Measurements from ENCODE around the gene PATJ. TPM values are rescaled to one million over a fixed set of nuclear protein-coding genes. Genes with fewer than 3 reads are reported as not detected.
A peak's percentile ranks its signal among the peaks of the same experiment; 100 is the strongest.
"Not testable (repeated sequence)": the region's sequence is repeated elsewhere in the genome, so short reads cannot be mapped to it uniquely, and the experiment has no call there.

PATJ gene
- total RNA-seq (5.1 TPM), polyA plus RNA-seq (ENCODE audit: insufficient read depth in 1 of 8, insufficient read length in 8 of 8, low replicate concordance in 1 of 8) (1 to 10 TPM; 2.8 to 4.6 (median 3.4) TPM)
- long read RNA-seq, donor 1, result 0 reads
- long read RNA-seq, donor 2, result 0 reads
- long read RNA-seq, donor 3, result 0 reads
- long read RNA-seq, donor 4, result 0 reads
- long read RNA-seq, donor 5, result 0 reads
- long read RNA-seq, donor 6, result 0 reads
- long read RNA-seq, donor 7, partial matches to known transcripts, result 23 of 23 reads
- long read RNA-seq, donor 7, other reads (novel, unspliced or antisense), result 0 of 23 reads
- long read RNA-seq, donor 8, result 0 reads
- long read RNA-seq, donor 9, result 0 reads
- long read RNA-seq, donor 10, result 0 reads
- long read RNA-seq, donor 11, result 0 reads

- WGBS (ENCODE audit: insufficient coverage), result 1% methylated on average over 43 of the region's 54 CpGs
- peak; percentile 65 for DNase-seq
- no peaks in the 10 kb centered on the region for H3K36me3 ChIP-seq (ENCODE audit: control insufficient read depth, insufficient read depth, low read length)
Measured at GRCh38 chr1:61741711-61742619, at the start of gene PATJ. Gene PATJ (plus strand): TSS chr1:61742480. CDS start chr1:61762893, 20,413 bp downstream.

GRCh38 chr1:61699911-61700851 lies 42.1 kb upstream of the PATJ start:
- H3K4me3 ChIP-seq (ENCODE audit: low read length), result no peak overlapping the region
- peak; percentile 52 for DNase-seq
- H3K27me3 ChIP-seq (ENCODE audit: control insufficient read depth, insufficient read depth, low read length), result no peaks in the 10 kb centered on the region
- H3K27ac ChIP-seq (ENCODE audit: low read length), result no peak overlapping the region
- no peaks in the 10 kb centered on the region for H3K9me3 ChIP-seq (replicated peaks; ENCODE audit: control insufficient read depth, low read depth, low read length)
- WGBS (ENCODE audit: insufficient coverage), result no CpG with 5 or more reads among the region's 3 CpGs
- no peaks in the 10 kb centered on the region for H3K4me1 ChIP-seq (ENCODE audit: control insufficient read depth, insufficient read depth, low read length)
- peaks cover 25% of the 10 kb centered on the region for H3K36me3 ChIP-seq (ENCODE audit: control insufficient read depth, insufficient read depth, low read length)

More at GRCh38 chr1:61741711-61742619, at the start of gene PATJ:
- peak within 1 kb of the TSS; percentile 97 for H3K27ac ChIP-seq (ENCODE audit: low read length)
- H3K4me3 ChIP-seq (ENCODE audit: low read length), result peak within 1 kb of the TSS; percentile 80
- H3K27me3 ChIP-seq (ENCODE audit: control insufficient read depth, insufficient read depth, low read length), result peaks cover 4% of the 10 kb centered on the region
- H3K9me3 ChIP-seq (replicated peaks; ENCODE audit: control insufficient read depth, low read depth, low read length), result no peaks in the 10 kb centered on the region
- peaks cover 11% of the 10 kb centered on the region for H3K4me1 ChIP-seq (ENCODE audit: control insufficient read depth, insufficient read depth, low read length)

- Histone ChIP-seq H3K9me3 (replicated peaks; ENCODE audit: control insufficient read depth, low read depth, low read length) (no peaks in the 10 kb centered on the region), H3K27me3 (ENCODE audit: control insufficient read depth, insufficient read depth, low read length) (no peaks in the 10 kb centered on the region), H3K4me3 (ENCODE audit: low read length) (no peak overlapping the region), H3K27ac (ENCODE audit: low read length) (no peak overlapping the region), H3K36me3 (ENCODE audit: control insufficient read depth, insufficient read depth, low read length) (peaks cover 25% of the 10 kb centered on the region), H3K4me1 (ENCODE audit: control insufficient read depth, insufficient read depth, low read length) (no peaks in the 10 kb centered on the region)
- WGBS (ENCODE audit: insufficient coverage), result no CpG with 5 or more reads among the region's 7 CpGs
- no peak for DNase-seq
Measured at GRCh38 chr1:61708953-61709907, 33.0 kb upstream of the PATJ start.

- peaks cover 25% of the 10 kb centered on the region for H3K36me3 ChIP-seq (ENCODE audit: control insufficient read depth, insufficient read depth, low read length)
Measured at GRCh38 chr1:61709908-61710289, 32.4 kb upstream of the PATJ start.

DNA sequence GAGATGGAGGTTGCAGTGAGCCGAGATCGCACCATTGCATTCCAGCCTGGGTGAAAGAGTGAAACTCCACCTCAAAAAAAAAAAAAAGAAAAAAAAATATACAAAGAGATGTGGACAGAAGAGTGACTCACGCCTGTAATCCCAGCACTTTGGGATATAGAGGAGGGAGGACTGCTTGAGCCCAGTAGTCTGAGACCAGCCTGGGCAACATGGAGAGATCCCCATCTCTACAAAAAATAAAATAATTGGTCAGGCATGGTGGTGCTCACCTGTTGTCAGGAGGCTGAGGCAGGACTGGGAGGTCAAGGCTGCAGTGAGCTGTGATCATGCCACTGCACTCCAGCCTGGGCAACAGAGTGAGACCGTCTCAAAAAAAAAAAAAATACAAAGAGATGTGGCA lies 31.0 kb upstream of the PATJ start:
- H3K36me3 ChIP-seq (ENCODE audit: control insufficient read depth, insufficient read depth, low read length), result peaks cover 18% of the 10 kb centered on the region
- not testable (repeated sequence) for DNase-seq; H3K4me3 ChIP-seq (ENCODE audit: low read length); H3K27ac ChIP-seq (ENCODE audit: low read length); H3K27me3 ChIP-seq (ENCODE audit: control insufficient read depth, insufficient read depth, low read length); H3K9me3 ChIP-seq (replicated peaks; ENCODE audit: control insufficient read depth, low read depth, low read length); H3K4me1 ChIP-seq (ENCODE audit: control insufficient read depth, insufficient read depth, low read length)
- no CpG with 5 or more reads among the region's 4 CpGs for WGBS (ENCODE audit: insufficient coverage)

More at GRCh38 chr1:61709908-61710289, 32.4 kb upstream of the PATJ start:
- Histone ChIP-seq H3K27ac (ENCODE audit: low read length) (no peak overlapping the region), H3K9me3 (replicated peaks; ENCODE audit: control insufficient read depth, low read depth, low read length) (no peaks in the 10 kb centered on the region), H3K27me3 (ENCODE audit: control insufficient read depth, insufficient read depth, low read length) (no peaks in the 10 kb centered on the region), H3K4me3 (ENCODE audit: low read length) (no peak overlapping the region), H3K4me1 (ENCODE audit: control insufficient read depth, insufficient read depth, low read length) (no peaks in the 10 kb centered on the region)
- 100% methylated on average over 1 of the region's 2 CpGs for WGBS (ENCODE audit: insufficient coverage)
- no peak for DNase-seq

GRCh38 chr1:61711969-61712368 lies 30.3 kb upstream of the PATJ start:
- no peak overlapping the region for H3K4me3 ChIP-seq (ENCODE audit: low read length)
- no peaks in the 10 kb centered on the region for H3K27me3 ChIP-seq (ENCODE audit: control insufficient read depth, insufficient read depth, low read length)
- no peak overlapping the region for H3K27ac ChIP-seq (ENCODE audit: low read length)
- H3K4me1 ChIP-seq (ENCODE audit: control insufficient read depth, insufficient read depth, low read length), result no peaks in the 10 kb centered on the region
- no peak for DNase-seq
- peaks cover 14% of the 10 kb centered on the region for H3K36me3 ChIP-seq (ENCODE audit: control insufficient read depth, insufficient read depth, low read length)
- H3K9me3 ChIP-seq (replicated peaks; ENCODE audit: control insufficient read depth, low read depth, low read length), result no peaks in the 10 kb centered on the region

GRCh38 chr1:61718996-61719663 lies 23.1 kb upstream of the PATJ start:
- WGBS (ENCODE audit: insufficient coverage), result 96% methylated on average over 3 of the region's 8 CpGs
- not testable (repeated sequence) for DNase-seq; H3K36me3 ChIP-seq (ENCODE audit: control insufficient read depth, insufficient read depth, low read length)

DNA sequence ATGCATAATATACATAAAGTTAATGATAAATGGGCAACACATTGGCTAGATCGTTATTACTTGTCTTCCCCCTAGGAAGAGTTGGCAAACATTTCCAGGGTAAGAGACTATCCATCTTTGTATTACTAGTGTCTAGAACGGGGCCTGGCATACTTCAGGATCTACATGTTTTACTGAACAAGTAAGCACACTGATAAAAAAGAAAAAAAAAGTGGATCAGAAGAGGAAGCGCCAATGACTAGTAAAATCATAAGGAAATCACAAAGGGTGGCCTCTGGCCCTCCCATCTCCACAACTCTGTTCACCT lies 17.8 kb upstream of the PATJ start:
- Histone ChIP-seq H3K4me1 (ENCODE audit: control insufficient read depth, insufficient read depth, low read length) (peaks cover 6% of the 10 kb centered on the region), H3K27me3 (ENCODE audit: control insufficient read depth, insufficient read depth, low read length) (no peaks in the 10 kb centered on the region), H3K36me3 (ENCODE audit: control insufficient read depth, insufficient read depth, low read length) (peaks cover 4% of the 10 kb centered on the region), H3K27ac (ENCODE audit: low read length) (peak overlapping the region; percentile 81), H3K9me3 (replicated peaks; ENCODE audit: control insufficient read depth, low read depth, low read length) (no peaks in the 10 kb centered on the region), H3K4me3 (ENCODE audit: low read length) (peak overlapping the region; percentile 69)
- WGBS (ENCODE audit: insufficient coverage), result no CpG with 5 or more reads among the region's 3 CpGs
- DNase-seq, result peak; percentile 29

More at GRCh38 chr1:61718996-61719663, 23.1 kb upstream of the PATJ start:
- H3K4me3 ChIP-seq (ENCODE audit: low read length); H3K9me3 ChIP-seq (replicated peaks; ENCODE audit: control insufficient read depth, low read depth, low read length); H3K4me1 ChIP-seq (ENCODE audit: control insufficient read depth, insufficient read depth, low read length); H3K27ac ChIP-seq (ENCODE audit: low read length); H3K27me3 ChIP-seq (ENCODE audit: control insufficient read depth, insufficient read depth, low read length): not testable (repeated sequence)
